H1 (cell line): ENCODE data around the gene DPP4. TPM values are rescaled to one million over a fixed set of nuclear protein-coding genes. Genes with fewer than 3 reads are reported as not detected.

ENCODE experiments used
- CTBP2 ChIP-seq: IDR thresholded peaks from 2 replicates; pipeline ENCODE4 v1.7.0; 2011; ENCODE audit warnings: borderline replicate concordance, mild to moderate bottlenecking, moderate library complexity, mixed read lengths, low read length; ENCODE audit not compliant: insufficient read depth, insufficient read length
- GABPA ChIP-seq: IDR thresholded peaks from 2 replicates; pipeline ENCODE4 v1.6.1; 2011; ENCODE audit warnings: mild to moderate bottlenecking, low read length, moderate library complexity, borderline replicate concordance; ENCODE audit not compliant: insufficient read depth
- JUND ChIP-seq: IDR thresholded peaks from 2 replicates; pipeline ENCODE4 v1.6.1; 2011; ENCODE audit warnings: mild to moderate bottlenecking, improper control_type of control experiment, low read length
- NANOG ChIP-seq: IDR thresholded peaks from 2 replicates; pipeline ENCODE4 v1.6.1; 2011; ENCODE audit warnings: low read length, low read depth, mild to moderate bottlenecking, inconsistent platforms; ENCODE audit not compliant: insufficient read depth, poor library complexity, severe bottlenecking
- polyA plus RNA-seq, 7 experiments: library from polyadenylated mRNA; depleted of rRNA in 3 of 7; stranded (reverse) in 5 of 7; unstranded in 2 of 7; fragments of >200 nt in 5 of 7; fragments of 200-250 nt in 2 of 7; gene quantifications; 1 replicate in 5 of 7; 2 replicates in 1 of 7; 4 replicates in 1 of 7; pipeline versions ENCODE4 v1.2.1 to v1.2.3, GENCODE V29; 2011 to 2013; ENCODE audit warnings: missing spikeins in 2 of 7, mixed read lengths in 2 of 7
- total RNA-seq: library from RNA; stranded (reverse); fragmentation: NEBNext Ultra II Directional; extraction: Animal tissue kit (Norgen Biotek cat#: 25700); gene quantifications from 2 replicates; pipeline ENCODE4 v1.2.1, GENCODE V29; 2021
- TF ChIP-seq, protein P1 (sequence below): fragments of 300-600 bp; sonication (generic); IDR thresholded peaks from 2 replicates; pipeline ENCODE4 v1.7.1; 2012; ENCODE audit warnings: low read length, moderate library complexity, mild to moderate bottlenecking, inconsistent platforms; ENCODE audit not compliant: insufficient replicate concordance
- TF ChIP-seq, protein P2 (sequence below): IDR thresholded peaks from 2 replicates; pipeline ENCODE4 v1.6.1; 2012; ENCODE audit warnings: inconsistent platforms

Gene DPP4
- total and polyA plus RNA-seq, 2 of the 8 experiments (the other 6 are each of a cell fraction or from before 2014, with no cell fraction given): 1.3 to 3.1 TPM

DNA sequence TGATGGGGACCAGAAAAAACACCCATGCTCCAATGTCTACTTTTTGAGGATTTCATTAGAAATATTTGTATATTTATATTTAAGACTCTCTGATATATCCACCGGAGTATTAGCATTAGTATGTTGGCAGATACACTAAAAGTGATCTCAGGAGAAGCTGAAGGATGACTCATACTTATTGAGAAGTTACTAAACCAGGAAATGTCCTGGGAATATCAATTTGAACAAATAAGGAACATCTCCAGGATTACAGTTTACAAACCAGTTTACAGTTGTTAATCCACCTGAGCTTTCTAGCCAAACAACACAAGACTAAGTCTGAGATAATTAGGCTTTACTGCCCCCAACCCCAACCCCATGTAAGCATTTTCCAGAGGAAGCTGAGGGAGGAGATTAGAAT is 16.1 kb upstream of the DPP4 start (continued):
- TF ChIP-seq, protein P1, sequence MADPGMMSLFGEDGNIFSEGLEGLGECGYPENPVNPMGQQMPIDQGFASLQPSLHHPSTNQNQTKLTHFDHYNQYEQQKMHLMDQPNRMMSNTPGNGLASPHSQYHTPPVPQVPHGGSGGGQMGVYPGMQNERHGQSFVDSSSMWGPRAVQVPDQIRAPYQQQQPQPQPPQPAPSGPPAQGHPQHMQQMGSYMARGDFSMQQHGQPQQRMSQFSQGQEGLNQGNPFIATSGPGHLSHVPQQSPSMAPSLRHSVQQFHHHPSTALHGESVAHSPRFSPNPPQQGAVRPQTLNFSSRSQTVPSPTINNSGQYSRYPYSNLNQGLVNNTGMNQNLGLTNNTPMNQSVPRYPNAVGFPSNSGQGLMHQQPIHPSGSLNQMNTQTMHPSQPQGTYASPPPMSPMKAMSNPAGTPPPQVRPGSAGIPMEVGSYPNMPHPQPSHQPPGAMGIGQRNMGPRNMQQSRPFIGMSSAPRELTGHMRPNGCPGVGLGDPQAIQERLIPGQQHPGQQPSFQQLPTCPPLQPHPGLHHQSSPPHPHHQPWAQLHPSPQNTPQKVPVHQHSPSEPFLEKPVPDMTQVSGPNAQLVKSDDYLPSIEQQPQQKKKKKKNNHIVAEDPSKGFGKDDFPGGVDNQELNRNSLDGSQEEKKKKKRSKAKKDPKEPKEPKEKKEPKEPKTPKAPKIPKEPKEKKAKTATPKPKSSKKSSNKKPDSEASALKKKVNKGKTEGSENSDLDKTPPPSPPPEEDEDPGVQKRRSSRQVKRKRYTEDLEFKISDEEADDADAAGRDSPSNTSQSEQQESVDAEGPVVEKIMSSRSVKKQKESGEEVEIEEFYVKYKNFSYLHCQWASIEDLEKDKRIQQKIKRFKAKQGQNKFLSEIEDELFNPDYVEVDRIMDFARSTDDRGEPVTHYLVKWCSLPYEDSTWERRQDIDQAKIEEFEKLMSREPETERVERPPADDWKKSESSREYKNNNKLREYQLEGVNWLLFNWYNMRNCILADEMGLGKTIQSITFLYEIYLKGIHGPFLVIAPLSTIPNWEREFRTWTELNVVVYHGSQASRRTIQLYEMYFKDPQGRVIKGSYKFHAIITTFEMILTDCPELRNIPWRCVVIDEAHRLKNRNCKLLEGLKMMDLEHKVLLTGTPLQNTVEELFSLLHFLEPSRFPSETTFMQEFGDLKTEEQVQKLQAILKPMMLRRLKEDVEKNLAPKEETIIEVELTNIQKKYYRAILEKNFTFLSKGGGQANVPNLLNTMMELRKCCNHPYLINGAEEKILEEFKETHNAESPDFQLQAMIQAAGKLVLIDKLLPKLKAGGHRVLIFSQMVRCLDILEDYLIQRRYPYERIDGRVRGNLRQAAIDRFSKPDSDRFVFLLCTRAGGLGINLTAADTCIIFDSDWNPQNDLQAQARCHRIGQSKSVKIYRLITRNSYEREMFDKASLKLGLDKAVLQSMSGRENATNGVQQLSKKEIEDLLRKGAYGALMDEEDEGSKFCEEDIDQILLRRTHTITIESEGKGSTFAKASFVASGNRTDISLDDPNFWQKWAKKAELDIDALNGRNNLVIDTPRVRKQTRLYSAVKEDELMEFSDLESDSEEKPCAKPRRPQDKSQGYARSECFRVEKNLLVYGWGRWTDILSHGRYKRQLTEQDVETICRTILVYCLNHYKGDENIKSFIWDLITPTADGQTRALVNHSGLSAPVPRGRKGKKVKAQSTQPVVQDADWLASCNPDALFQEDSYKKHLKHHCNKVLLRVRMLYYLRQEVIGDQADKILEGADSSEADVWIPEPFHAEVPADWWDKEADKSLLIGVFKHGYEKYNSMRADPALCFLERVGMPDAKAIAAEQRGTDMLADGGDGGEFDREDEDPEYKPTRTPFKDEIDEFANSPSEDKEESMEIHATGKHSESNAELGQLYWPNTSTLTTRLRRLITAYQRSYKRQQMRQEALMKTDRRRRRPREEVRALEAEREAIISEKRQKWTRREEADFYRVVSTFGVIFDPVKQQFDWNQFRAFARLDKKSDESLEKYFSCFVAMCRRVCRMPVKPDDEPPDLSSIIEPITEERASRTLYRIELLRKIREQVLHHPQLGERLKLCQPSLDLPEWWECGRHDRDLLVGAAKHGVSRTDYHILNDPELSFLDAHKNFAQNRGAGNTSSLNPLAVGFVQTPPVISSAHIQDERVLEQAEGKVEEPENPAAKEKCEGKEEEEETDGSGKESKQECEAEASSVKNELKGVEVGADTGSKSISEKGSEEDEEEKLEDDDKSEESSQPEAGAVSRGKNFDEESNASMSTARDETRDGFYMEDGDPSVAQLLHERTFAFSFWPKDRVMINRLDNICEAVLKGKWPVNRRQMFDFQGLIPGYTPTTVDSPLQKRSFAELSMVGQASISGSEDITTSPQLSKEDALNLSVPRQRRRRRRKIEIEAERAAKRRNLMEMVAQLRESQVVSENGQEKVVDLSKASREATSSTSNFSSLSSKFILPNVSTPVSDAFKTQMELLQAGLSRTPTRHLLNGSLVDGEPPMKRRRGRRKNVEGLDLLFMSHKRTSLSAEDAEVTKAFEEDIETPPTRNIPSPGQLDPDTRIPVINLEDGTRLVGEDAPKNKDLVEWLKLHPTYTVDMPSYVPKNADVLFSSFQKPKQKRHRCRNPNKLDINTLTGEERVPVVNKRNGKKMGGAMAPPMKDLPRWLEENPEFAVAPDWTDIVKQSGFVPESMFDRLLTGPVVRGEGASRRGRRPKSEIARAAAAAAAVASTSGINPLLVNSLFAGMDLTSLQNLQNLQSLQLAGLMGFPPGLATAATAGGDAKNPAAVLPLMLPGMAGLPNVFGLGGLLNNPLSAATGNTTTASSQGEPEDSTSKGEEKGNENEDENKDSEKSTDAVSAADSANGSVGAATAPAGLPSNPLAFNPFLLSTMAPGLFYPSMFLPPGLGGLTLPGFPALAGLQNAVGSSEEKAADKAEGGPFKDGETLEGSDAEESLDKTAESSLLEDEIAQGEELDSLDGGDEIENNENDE: no peak
- TF ChIP-seq, protein P2, sequence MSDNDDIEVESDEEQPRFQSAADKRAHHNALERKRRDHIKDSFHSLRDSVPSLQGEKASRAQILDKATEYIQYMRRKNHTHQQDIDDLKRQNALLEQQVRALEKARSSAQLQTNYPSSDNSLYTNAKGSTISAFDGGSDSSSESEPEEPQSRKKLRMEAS: no peak
- no peak for TF ChIP-seq GABPA
- no peak for TF ChIP-seq JUND
- no peak for TF ChIP-seq NANOG
- TF ChIP-seq CTBP2: no peak
- TF ChIP-seq, all 59 proteins: peak for 0
